ENCODE measurements around the gene NAT8L. TPM values are rescaled to one million over a fixed set of nuclear protein-coding genes. Genes with fewer than 3 reads are reported as not detected.

Gene NAT8L
- 0.02 TPM for total RNA-seq (2013)
- polyA plus RNA-seq (under 1 TPM in 1 of 3 donors, not detected in 2; 0.01 TPM), polyA minus RNA-seq (0.08 and 0.14 TPM in 2 replicates), total RNA-seq (0 to 1.5 (median 0.20) reads per million in 11 experiments)

GRCh38 chr4:2059046-2059725 lies at the start of gene NAT8L:
Gene NAT8L (plus strand): TSS chr4:2059327. CDS start chr4:2059512, 185 bp downstream.
- peak within 1 kb of the TSS; percentile 54 to 62 for H3K4me3 Mint-ChIP-seq
- WGBS (ENCODE audit: insufficient coverage) = 0% methylated on average over 102 of the region's 119 CpGs
- intact Hi-C loops (cut with micrococcal nuclease) = no loop called here

More at GRCh38 chr4:2059046-2059725, at the start of gene NAT8L:
- H3K27ac ChIP-seq (ENCODE audit: low read depth in 1 of 2, low read length in 2 of 2) = no peak within 1 kb of the TSS
- DNase-seq = peak; percentile 12 to 25 (median 25)
- Mint-ChIP-seq H3K27me3 (ENCODE audit: low read depth in 3 of 3) (peaks cover 38 to 72% (median 50%) of the 10 kb centered on the region in 3 donors), H3K36me3 (no peaks in the 10 kb centered on the region), H3K4me1 (peaks cover 2% of the 10 kb centered on the region), H3K9me3 (peaks cover 0 to 9% (median 2%) of the 10 kb centered on the region in 7 donors), H3K27ac (no peak within 1 kb of the TSS)
- no peaks in the 10 kb centered on the region for H3K79me2 ChIP-seq (ENCODE audit: insufficient read depth, low read length)
- H3K4me2 ChIP-seq (replicated peaks; ENCODE audit: extremely low read depth, low read length, poor library complexity, severe bottlenecking) = peak within 1 kb of the TSS; percentile 63
- H2AFZ ChIP-seq (ENCODE audit: insufficient read depth, low read depth, low read length, poor library complexity, severe bottlenecking) = no peak within 1 kb of the TSS
- no peak for TF ChIP-seq CTCF (IDR thresholded peaks at IDR 0.05)
- H3K9ac ChIP-seq (ENCODE audit: insufficient read depth, low read length, poor library complexity, severe bottlenecking) = no peak within 1 kb of the TSS
- H3K4me3 ChIP-seq (replicated peaks in 1 of 3; ENCODE audit: low read depth in 2 of 3, low read length in 3 of 3) = peak within 1 kb of the TSS in 1 of 3 experiments; percentile 40
- H4K20me1 ChIP-seq (ENCODE audit: insufficient read depth, low read length) = no peaks in the 10 kb centered on the region
- peaks cover 23 to 49% of the 10 kb centered on the region in 2 donors for H3K27me3 ChIP-seq (ENCODE audit: control insufficient read depth in 2 of 2, insufficient read depth in 2 of 2, low read length in 2 of 2)
- no peaks in the 10 kb centered on the region for H3K36me3 ChIP-seq (replicated peaks in 1 of 2; ENCODE audit: control insufficient read depth in 1 of 2, insufficient read depth in 2 of 2, low read length in 2 of 2)
- peaks cover 0 to 5% of the 10 kb centered on the region in 2 donors for H3K9me3 ChIP-seq (replicated peaks in 1 of 2; ENCODE audit: control insufficient read depth in 1 of 2, insufficient read depth in 1 of 2, low read length in 2 of 2)
- H3K4me1 ChIP-seq (ENCODE audit: control insufficient read depth in 1 of 2, insufficient read depth in 2 of 2, low read length in 2 of 2) = peaks cover 3 to 13% of the 10 kb centered on the region in 2 donors
